SK-N-SH (cell line): ENCODE measurements around the gene GPC5. TPM values are rescaled to one million over a fixed set of nuclear protein-coding genes. Genes with fewer than 3 reads are reported as not detected.
A peak's percentile ranks its signal among the peaks of the same experiment; 100 is the strongest.

ENCODE experiments used
- CTCF ChIA-PET: fragments of 300-600, 350-600 bp; formaldehyde crosslinking; extraction: SDS; loops from one replicate; lab custom pipeline; 2021; lab: Yijun Ruan, JAX
- POLR2A ChIA-PET: fragments of 350-600 bp; sonication (Branson Sonifier 250); formaldehyde crosslinking; extraction: SDS; loops from one replicate; lab custom pipeline; 2020; ENCODE audit warnings: antibody characterized with exemption, inconsistent platforms; lab: Yijun Ruan, JAX
- DNase-seq: peaks from one replicate; pipeline ENCODE4 v3.0.0; 2012
- H2AFZ ChIP-seq: fragments of 200-600 bp; sonication (generic); 2 replicates; pipeline ENCODE4 v1.8.1; 2016; ENCODE audit warnings: antibody characterized with exemption, mild to moderate bottlenecking, low read depth
- H3F3A ChIP-seq: fragments of 200-600 bp; sonication (generic); replicated peaks from 2 replicates; pipeline ENCODE3; 2016; ENCODE audit warnings: antibody characterized with exemption, mild to moderate bottlenecking; ENCODE audit not compliant: insufficient read depth
- H3K27ac ChIP-seq, 2 experiments: fragments of 200-500 bp in 1 of 2; fragments of 200-600 bp in 1 of 2; sonication (Bioruptor generic) in 1 of 2; sonication (generic), shearing (Covaris generic) in 1 of 2; 2 replicates each; pipeline versions ENCODE4 v1.5.1 to v1.6.1; 2014 to 2016; ENCODE audit warnings: low read depth in 2 of 2, inconsistent platforms in 1 of 2, low read length in 1 of 2, mild to moderate bottlenecking in 1 of 2, mixed read lengths in 1 of 2
- H3K27me3 ChIP-seq: fragments of 200-600 bp; sonication (generic), shearing (Covaris generic); 2 replicates; pipeline ENCODE4 v1.6.1; 2016; ENCODE audit warnings: mixed run types; ENCODE audit not compliant: insufficient read depth
- H3K36me3 ChIP-seq, 2 experiments: fragments of 200-500 bp in 1 of 2; fragments of 200-600 bp in 1 of 2; sonication (Bioruptor generic) in 1 of 2; sonication (generic) in 1 of 2; replicated peaks in 1 of 2; 2 replicates each; pipeline versions ENCODE3 to v1.5.1; 2014 to 2016; ENCODE audit warnings: low read length in 1 of 2, mild to moderate bottlenecking in 1 of 2; ENCODE audit not compliant: insufficient read depth in 2 of 2, control insufficient read depth in 1 of 2
- H3K4me1 ChIP-seq, 2 experiments: fragments of 200-500 bp in 1 of 2; fragments of 200-600 bp in 1 of 2; sonication (Bioruptor generic) in 1 of 2; sonication (generic), shearing (Covaris generic) in 1 of 2; 2 replicates each; pipeline versions ENCODE4 v1.5.1 to v1.6.1; 2014 to 2016; ENCODE audit warnings: low read depth in 1 of 2, low read length in 1 of 2, mixed run types in 1 of 2; ENCODE audit not compliant: insufficient read depth in 2 of 2, control insufficient read depth in 1 of 2
- H3K4me2 ChIP-seq: fragments of 200-600 bp; sonication (generic), shearing (Covaris generic); 2 replicates; pipeline ENCODE4 v1.6.1; 2017; ENCODE audit warnings: mixed run types
- H3K4me3 ChIP-seq, 2 experiments: fragments of 200-500 bp in 1 of 2; fragments of 200-600 bp in 1 of 2; sonication (Bioruptor generic) in 1 of 2; sonication (generic), shearing (Covaris generic) in 1 of 2; 2 replicates each; pipeline versions ENCODE4 v1.5.1 to v1.8.1; 2014 to 2016; ENCODE audit warnings: low read depth in 2 of 2, inconsistent platforms in 1 of 2, low read length in 1 of 2, mild to moderate bottlenecking in 1 of 2, mixed read lengths in 1 of 2, moderate library complexity in 1 of 2
- H3K79me2 ChIP-seq: fragments of 200-600 bp; sonication (generic); 2 replicates; pipeline ENCODE4 v1.8.1; 2017; ENCODE audit warnings: mild to moderate bottlenecking; ENCODE audit not compliant: insufficient read depth
- H3K9ac ChIP-seq: fragments of 200-600 bp; sonication (generic); 2 replicates; pipeline ENCODE4 v1.6.1; 2017; ENCODE audit warnings: mixed run types
- H3K9me2 ChIP-seq: fragments of 200-600 bp; sonication (generic); 2 replicates; pipeline ENCODE4 v1.6.1; 2017; ENCODE audit warnings: mixed run types
- H3K9me3 ChIP-seq: fragments of 200-600 bp; sonication (generic); 2 replicates; pipeline ENCODE4 v1.6.1; 2017; ENCODE audit warnings: mixed run types, mild to moderate bottlenecking, moderate library complexity
- H4K20me1 ChIP-seq: fragments of 200-600 bp; sonication (generic); 2 replicates; pipeline ENCODE4 v1.6.1; 2017; ENCODE audit warnings: mild to moderate bottlenecking, mixed run types; ENCODE audit not compliant: insufficient read depth
- CTCF ChIP-seq: fragments of 200-600 bp; sonication (generic); IDR thresholded peaks from 2 replicates; pipeline ENCODE4 v1.6.1; 2017; ENCODE audit warnings: antibody characterized with exemption, mild to moderate bottlenecking, moderate library complexity
- ELF1 ChIP-seq: IDR thresholded peaks from 2 replicates; pipeline ENCODE4 v1.4.0; 2012
- EP300 ChIP-seq, 2 experiments: IDR thresholded peaks; 2 replicates each; pipeline versions ENCODE4 v1.4.0 to v1.6.1; 2012; ENCODE audit warnings: borderline replicate concordance in 1 of 2, low read depth in 1 of 2, low read length in 1 of 2
- FOXM1 ChIP-seq: IDR thresholded peaks from 2 replicates; pipeline ENCODE4 v1.4.0; 2012; ENCODE audit warnings: low read depth, mild to moderate bottlenecking
- GABPA ChIP-seq: IDR thresholded peaks from 2 replicates; pipeline ENCODE4 v1.4.0; 2012; ENCODE audit warnings: low read depth, mild to moderate bottlenecking
- GATA2 ChIP-seq: sonication (generic); formaldehyde crosslinking; IDR thresholded peaks from 2 replicates; pipeline ENCODE4 v1.5.0; 2020; ENCODE audit warnings: mild to moderate bottlenecking, missing genetic modification reagents
- JUND ChIP-seq: IDR thresholded peaks from 2 replicates; pipeline ENCODE4 v1.4.0; 2012
- MXI1 ChIP-seq: IDR thresholded peaks from 2 replicates; pipeline ENCODE4 v1.6.1; 2012; ENCODE audit warnings: mild to moderate bottlenecking, low read depth, low read length, improper control_type of control experiment
- RAD21 ChIP-seq: IDR thresholded peaks from 2 replicates; pipeline ENCODE4 v1.6.1; 2012; ENCODE audit warnings: mild to moderate bottlenecking, low read length
- RCOR1 ChIP-seq: fragments of 150-350 bp; IDR thresholded peaks from 2 replicates; pipeline ENCODE4 v1.6.1; 2017; ENCODE audit warnings: antibody characterized with exemption, low read length
- RFX5 ChIP-seq: IDR thresholded peaks from 2 replicates; pipeline ENCODE4 v1.6.1; 2012; ENCODE audit warnings: mild to moderate bottlenecking, improper control_type of control experiment, low read length
- RXRA ChIP-seq: IDR thresholded peaks from 2 replicates; pipeline ENCODE4 v1.4.0; 2012; ENCODE audit warnings: low read depth, mild to moderate bottlenecking, borderline replicate concordance
- SMC3 ChIP-seq: IDR thresholded peaks from 2 replicates; pipeline ENCODE4 v1.6.1; 2012; ENCODE audit warnings: low read depth, low read length, improper control_type of control experiment
- TCF12 ChIP-seq: IDR thresholded peaks from 2 replicates; pipeline ENCODE4 v1.4.0; 2012
- USF1 ChIP-seq: IDR thresholded peaks from 2 replicates; pipeline ENCODE4 v1.4.0; 2012; ENCODE audit warnings: low read depth, borderline replicate concordance
- USF2 ChIP-seq: fragments of 150-350 bp; IDR thresholded peaks from 2 replicates; pipeline ENCODE4 v1.6.1; 2017; ENCODE audit warnings: antibody characterized with exemption, low read length, low read depth, borderline replicate concordance
- WGBS: methylation state at CpG from one replicate; pipeline ENCODE4 v1.1.6; 2017; ENCODE audit warnings: low lambda C conversion rate; 5-methylcytosine and 5-hydroxymethylcytosine counted together
- polyA plus RNA-seq, 3 experiments: library from polyadenylated mRNA; depleted of rRNA; stranded (reverse); fragments of >200 nt; gene quantifications; 2 replicates each; pipeline ENCODE4 v1.2.3, GENCODE V29; 2012
- TF ChIP-seq, protein P1 (sequence below): IDR thresholded peaks from 2 replicates; pipeline ENCODE4 v1.6.1; 2012; ENCODE audit warnings: mild to moderate bottlenecking, low read depth, low read length, moderate library complexity
- TF ChIP-seq, protein P2 (sequence below): IDR thresholded peaks from 2 replicates; pipeline ENCODE4 v1.4.0; 2012; ENCODE audit warnings: low read depth
- TF ChIP-seq, protein P3 (sequence below): IDR thresholded peaks from 2 replicates; pipeline ENCODE4 v1.4.0; 2012; ENCODE audit warnings: low read depth, borderline replicate concordance
- TF ChIP-seq, protein P4 (sequence below): fragments of 150-350 bp; IDR thresholded peaks from 2 replicates; pipeline ENCODE4 v1.6.1; 2016; ENCODE audit warnings: mild to moderate bottlenecking, low read depth, low read length

GPC5 gene
- polyA plus RNA-seq, 1 of the 3 experiments (the other 2 are of a cell fraction): 0.03 TPM

DNA sequence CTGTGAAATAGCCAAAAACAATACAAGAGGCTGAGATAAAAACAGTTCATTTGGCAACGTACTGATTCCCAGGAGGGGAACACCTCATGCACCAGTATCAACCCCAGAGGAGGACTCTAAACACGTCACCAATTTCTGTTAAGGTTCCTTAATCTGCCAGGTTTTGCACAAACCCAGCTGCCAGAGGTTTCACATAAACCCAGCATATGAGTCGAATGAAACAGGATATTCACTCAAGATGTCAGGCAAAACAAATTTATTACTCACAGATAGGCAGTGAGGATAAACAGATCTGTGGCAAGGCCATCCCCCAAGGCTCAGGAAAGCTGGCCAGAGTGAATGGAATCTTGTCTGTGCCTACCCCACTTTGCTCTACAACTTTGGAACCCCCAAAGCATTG, 210.9 kb downstream of the GPC5 start (continued):
- TF ChIP-seq, protein P1, sequence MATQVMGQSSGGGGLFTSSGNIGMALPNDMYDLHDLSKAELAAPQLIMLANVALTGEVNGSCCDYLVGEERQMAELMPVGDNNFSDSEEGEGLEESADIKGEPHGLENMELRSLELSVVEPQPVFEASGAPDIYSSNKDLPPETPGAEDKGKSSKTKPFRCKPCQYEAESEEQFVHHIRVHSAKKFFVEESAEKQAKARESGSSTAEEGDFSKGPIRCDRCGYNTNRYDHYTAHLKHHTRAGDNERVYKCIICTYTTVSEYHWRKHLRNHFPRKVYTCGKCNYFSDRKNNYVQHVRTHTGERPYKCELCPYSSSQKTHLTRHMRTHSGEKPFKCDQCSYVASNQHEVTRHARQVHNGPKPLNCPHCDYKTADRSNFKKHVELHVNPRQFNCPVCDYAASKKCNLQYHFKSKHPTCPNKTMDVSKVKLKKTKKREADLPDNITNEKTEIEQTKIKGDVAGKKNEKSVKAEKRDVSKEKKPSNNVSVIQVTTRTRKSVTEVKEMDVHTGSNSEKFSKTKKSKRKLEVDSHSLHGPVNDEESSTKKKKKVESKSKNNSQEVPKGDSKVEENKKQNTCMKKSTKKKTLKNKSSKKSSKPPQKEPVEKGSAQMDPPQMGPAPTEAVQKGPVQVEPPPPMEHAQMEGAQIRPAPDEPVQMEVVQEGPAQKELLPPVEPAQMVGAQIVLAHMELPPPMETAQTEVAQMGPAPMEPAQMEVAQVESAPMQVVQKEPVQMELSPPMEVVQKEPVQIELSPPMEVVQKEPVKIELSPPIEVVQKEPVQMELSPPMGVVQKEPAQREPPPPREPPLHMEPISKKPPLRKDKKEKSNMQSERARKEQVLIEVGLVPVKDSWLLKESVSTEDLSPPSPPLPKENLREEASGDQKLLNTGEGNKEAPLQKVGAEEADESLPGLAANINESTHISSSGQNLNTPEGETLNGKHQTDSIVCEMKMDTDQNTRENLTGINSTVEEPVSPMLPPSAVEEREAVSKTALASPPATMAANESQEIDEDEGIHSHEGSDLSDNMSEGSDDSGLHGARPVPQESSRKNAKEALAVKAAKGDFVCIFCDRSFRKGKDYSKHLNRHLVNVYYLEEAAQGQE: no peak
- TF ChIP-seq ELF1 (no peak), RCOR1 (peak; percentile 73), RFX5 (no peak), MXI1 (no peak; the same call in 1 of the 2 replicates), RXRA (no peak)

DNA sequence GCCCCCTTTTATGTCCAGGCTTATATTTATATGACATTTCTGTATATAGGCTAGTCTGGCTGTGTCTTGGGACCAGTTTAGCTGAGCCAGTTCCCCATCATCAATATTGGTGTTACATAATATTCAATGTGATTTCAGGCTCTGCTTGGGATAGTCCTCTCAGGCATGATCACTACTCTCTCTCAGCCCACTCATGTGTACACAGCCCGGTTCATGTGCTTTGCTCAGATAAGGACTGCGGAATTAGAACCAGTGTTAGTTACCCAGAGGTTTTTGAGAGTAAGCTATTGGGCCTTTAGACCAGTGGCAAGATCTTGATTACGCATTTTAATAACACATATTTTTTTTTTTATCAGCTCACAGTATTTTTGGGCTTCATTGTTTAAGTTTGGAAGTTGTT, 219.9 kb downstream of the GPC5 start:
- no peak overlapping the region for H3K4me3 ChIP-seq
- no peak overlapping the region for H3K9ac ChIP-seq
- H3K4me1 ChIP-seq: peaks cover 0 to 9% of the 10 kb centered on the region in 2 experiments; a peak in 2 of 4 replicates
- ChIA-PET CTCF (interaction anchor here (1.0 to 1.7 kb wide), 3 partner anchors 11 to 237 kb away, joined by 3 to 8 read pairs (median 4); no protein-coding TSS in a partner anchor), POLR2A (no interaction called here)
- no peaks in the 10 kb centered on the region for H3K9me2 ChIP-seq
- no peak overlapping the region for H3K27ac ChIP-seq
- no peaks in the 10 kb centered on the region for H3K36me3 ChIP-seq
- no peak overlapping the region for H2AFZ ChIP-seq
- H4K20me1 ChIP-seq: no peaks in the 10 kb centered on the region
- H3K27me3 ChIP-seq: no peaks in the 10 kb centered on the region
- no peak for TF ChIP-seq JUND
- no peak for TF ChIP-seq RCOR1
- no peak for TF ChIP-seq USF1
- TF ChIP-seq, protein P2, sequence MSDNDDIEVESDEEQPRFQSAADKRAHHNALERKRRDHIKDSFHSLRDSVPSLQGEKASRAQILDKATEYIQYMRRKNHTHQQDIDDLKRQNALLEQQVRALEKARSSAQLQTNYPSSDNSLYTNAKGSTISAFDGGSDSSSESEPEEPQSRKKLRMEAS: no peak
- TF ChIP-seq, protein P3, sequence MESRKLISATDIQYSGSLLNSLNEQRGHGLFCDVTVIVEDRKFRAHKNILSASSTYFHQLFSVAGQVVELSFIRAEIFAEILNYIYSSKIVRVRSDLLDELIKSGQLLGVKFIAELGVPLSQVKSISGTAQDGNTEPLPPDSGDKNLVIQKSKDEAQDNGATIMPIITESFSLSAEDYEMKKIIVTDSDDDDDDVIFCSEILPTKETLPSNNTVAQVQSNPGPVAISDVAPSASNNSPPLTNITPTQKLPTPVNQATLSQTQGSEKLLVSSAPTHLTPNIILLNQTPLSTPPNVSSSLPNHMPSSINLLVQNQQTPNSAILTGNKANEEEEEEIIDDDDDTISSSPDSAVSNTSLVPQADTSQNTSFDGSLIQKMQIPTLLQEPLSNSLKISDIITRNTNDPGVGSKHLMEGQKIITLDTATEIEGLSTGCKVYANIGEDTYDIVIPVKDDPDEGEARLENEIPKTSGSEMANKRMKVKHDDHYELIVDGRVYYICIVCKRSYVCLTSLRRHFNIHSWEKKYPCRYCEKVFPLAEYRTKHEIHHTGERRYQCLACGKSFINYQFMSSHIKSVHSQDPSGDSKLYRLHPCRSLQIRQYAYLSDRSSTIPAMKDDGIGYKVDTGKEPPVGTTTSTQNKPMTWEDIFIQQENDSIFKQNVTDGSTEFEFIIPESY: no peak
- TF ChIP-seq CTCF: no peak
- no peak for TF ChIP-seq RXRA
- TF ChIP-seq SMC3: no peak
- no peak for TF ChIP-seq ELF1
- TF ChIP-seq RAD21: no peak
- TF ChIP-seq GABPA: no peak
- no peak for TF ChIP-seq MXI1
- TF ChIP-seq, protein P4, sequence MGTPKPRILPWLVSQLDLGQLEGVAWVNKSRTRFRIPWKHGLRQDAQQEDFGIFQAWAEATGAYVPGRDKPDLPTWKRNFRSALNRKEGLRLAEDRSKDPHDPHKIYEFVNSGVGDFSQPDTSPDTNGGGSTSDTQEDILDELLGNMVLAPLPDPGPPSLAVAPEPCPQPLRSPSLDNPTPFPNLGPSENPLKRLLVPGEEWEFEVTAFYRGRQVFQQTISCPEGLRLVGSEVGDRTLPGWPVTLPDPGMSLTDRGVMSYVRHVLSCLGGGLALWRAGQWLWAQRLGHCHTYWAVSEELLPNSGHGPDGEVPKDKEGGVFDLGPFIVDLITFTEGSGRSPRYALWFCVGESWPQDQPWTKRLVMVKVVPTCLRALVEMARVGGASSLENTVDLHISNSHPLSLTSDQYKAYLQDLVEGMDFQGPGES: no peak
- no peak for TF ChIP-seq TCF12
- TF ChIP-seq GATA2 (CRISPR knock-in tag): no peak
- TF ChIP-seq EP300 (IDR thresholded peaks at IDR 0.05; ENCODE audit: borderline replicate concordance in 1 of 2, low read depth in 1 of 2, low read length in 1 of 2): no peak
- TF ChIP-seq FOXM1: no peak
- no peak for TF ChIP-seq USF2
- WGBS: 46% methylated on average over 3 of the region's 3 CpGs
- H3K9me3 ChIP-seq: no peaks in the 10 kb centered on the region
- no peaks in the 10 kb centered on the region for H3K79me2 ChIP-seq
- no peak overlapping the region for H3K4me2 ChIP-seq
- H3F3A ChIP-seq: no peaks in the 10 kb centered on the region
- no peak for DNase-seq
